ENCODE data around the gene KNDC1.

GRCh38 chr10:133186416-133187090 is 26.5 kb downstream of the KNDC1 start:
- no peak for TF ChIP-seq ATF2 (IDR thresholded peaks at IDR 0.05; ENCODE audit: low read length)
- TF ChIP-seq SIN3A (IDR thresholded peaks at IDR 0.05; ENCODE audit: low read depth, low read length): no peak
- TF ChIP-seq NR2F1 (conservative IDR thresholded peaks at IDR 0.05): no peak
- no peak for TF ChIP-seq SUPT20H (IDR thresholded peaks at IDR 0.05; ENCODE audit: borderline replicate concordance, control insufficient read depth, low read depth, low read length)
